Inferior parietal cortex (tissue), 1 donor: Measurements from ENCODE around the gene TBX21.
"Not testable (repeated sequence)": the region's sequence is repeated elsewhere in the genome, so short reads cannot be mapped to it uniquely, and the experiment has no call there.

ENCODE experiments used
- DNase-seq: peaks from one replicate; pipeline ENCODE4 v3.0.0-alpha.2; 2016; ENCODE audit errors: extremely low spot score

TBX21 gene

DNA sequence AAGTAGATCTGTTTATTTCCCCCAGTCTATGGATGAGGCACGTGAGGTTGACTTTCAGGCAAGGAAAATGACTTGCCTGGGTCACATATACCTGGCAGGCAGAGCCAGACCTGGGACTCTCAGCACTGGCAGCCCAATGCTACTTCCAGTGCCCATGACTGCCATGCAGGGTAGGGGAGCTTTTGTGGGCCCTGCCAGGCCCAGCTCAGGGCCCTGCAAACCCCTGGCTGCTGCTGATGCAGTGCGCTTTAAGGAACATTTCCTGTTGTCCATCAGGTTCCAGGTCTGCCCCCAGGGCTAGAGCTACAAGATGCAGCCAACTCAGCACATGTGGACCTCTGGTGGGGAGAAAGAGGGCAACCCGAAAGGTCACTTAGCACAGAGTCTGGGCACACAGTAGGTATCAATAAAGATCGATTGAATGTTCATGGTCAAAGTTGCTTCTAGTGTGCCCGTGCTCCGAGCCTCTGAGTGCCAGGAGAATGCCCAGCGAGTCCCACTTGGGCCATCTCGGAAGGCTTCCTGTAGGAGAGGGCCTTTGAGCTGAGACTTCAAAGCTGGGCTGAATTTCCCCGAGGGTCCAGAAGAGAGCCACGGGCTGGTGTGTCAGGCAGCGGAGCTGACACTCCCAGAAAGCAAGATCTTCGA is 513 bp upstream of the TBX21 start:
- DNase-seq = no peak

DNA sequence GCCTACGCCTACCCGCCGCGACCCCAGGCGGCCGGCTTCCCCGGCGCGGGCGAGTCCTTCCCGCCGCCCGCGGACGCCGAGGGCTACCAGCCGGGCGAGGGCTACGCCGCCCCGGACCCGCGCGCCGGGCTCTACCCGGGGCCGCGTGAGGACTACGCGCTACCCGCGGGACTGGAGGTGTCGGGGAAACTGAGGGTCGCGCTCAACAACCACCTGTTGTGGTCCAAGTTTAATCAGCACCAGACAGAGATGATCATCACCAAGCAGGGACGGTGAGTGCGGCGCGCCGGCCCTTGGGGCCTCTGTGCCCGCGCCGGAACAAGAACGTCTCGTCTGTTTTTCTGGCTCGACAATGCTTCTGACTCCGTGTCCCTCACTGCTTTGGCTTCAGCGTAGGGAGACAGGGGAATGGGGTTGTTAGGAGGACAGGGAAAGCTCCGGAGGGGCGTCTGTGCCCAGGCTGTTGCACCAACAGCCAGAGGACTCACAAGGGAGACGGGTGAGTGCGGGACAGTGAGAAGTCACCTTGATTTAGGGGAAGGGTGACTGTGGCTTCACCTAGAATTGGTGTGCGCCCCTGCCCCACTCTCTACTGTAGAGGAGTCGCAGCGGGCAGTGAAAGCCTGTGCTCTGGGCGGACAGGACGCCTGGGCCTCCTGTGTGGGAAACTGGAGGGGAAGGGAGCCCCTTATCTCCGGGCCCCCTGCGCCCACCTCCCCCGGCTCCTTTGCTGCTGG is 806 bp downstream of the TBX21 start:
- DNase-seq = no peak

DNA sequence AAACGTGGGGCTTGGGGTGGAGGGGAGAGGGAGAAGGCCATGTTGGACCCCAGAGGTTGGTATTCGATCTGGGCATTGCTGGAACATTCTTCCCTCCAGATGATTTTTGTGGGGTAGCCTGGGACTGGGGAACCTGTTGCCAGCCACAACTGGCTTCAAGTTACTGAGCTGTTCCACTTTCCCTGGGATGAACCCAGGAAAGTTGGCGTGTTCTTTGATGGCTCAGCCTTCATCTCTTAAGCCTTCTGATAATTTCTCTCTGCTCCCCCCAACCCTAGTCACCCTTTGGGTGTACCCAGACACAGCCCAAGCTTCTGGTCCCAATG is 2.1 kb downstream of the TBX21 start:
- no peak for DNase-seq

DNA sequence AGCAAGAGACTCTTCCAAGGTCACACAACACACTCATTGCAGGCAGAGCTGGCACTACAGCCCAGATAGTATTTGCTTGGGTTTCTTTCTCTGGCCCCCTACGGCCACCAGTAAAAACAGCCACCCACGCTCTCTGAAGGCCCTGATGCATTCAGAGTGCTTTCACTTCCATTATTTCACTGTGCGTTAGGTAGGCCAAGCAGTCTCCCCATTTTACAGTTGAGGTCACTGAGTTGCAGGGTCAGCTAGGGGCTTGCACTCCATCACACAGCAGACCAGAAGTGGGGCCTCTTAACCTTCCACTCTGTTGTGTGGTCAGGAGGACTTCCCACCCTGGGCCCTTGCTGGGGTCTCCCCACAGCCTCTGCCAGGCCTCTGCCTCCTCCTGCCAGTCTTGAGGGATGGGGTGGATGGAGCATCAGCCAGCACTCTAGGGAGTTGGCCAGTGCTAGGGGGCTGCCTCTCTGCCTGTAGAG is 2.5 kb downstream of the TBX21 start:
- DNase-seq = no peak

DNA sequence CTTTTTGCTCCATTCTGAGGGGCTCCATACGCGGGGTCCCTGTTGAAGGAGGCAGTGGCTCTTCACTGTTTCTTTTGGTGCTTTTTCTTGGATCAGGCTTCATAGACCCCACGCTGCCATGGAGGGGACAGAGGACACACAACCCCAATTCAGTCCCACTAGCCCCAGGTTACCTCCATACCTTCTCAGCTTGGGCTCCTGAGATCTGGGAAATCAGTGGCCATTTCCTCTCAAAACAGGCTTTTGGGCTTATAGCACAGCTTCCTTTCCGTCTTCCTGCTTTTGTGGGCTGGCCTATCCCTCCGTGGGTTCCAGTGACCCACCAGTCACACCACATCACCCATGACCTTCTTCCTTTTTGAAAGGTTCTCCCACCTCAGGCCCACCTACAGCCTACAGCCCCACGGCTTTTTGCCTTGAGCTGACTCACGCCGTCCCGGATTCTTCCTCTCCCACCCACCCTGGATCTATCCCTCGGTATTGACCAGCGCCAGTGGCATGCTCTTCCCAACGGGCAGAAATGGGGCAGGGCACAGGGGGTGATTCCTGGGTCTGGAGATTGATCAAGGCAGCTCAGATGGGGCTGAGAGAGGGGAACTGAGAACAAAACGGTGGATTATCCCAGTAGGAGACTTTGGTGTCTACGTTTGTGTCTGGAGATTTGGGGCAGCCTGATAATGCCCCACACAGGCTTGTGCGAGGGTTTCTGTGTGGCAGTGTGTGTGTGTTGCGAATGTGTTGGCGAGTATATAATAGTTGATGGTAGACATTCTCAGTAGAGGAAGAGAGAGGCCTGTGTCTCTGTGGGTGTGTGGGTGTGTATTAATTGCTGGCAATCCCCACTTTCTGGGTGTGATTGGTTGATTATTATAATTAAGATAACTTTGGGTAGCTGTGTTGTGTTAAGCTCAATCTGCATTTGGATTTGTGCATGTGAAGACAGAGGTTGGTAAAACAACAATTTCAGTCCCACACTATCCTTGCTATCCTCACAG is 3.8 kb downstream of the TBX21 start:
- DNase-seq = no peak

DNA sequence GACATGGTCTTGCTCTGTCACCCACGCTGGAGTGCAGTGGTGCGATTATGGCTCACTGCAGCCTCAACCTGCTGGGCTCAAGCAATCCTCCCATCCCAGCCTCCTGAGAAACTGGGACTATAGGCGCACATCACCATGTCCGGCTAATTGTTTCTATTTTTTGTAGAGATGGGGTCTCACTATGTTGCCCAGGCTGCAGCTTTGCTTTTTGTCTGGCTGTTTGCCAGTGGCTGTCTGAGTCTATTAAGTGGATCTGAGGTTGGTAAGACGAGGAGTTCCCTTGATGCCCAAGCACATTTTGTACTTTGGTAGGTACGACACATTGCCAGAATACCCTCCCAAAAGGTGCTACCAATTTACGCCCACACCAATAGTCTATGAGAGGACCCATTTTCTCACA is 5.1 kb downstream of the TBX21 start:
- DNase-seq = no peak

DNA sequence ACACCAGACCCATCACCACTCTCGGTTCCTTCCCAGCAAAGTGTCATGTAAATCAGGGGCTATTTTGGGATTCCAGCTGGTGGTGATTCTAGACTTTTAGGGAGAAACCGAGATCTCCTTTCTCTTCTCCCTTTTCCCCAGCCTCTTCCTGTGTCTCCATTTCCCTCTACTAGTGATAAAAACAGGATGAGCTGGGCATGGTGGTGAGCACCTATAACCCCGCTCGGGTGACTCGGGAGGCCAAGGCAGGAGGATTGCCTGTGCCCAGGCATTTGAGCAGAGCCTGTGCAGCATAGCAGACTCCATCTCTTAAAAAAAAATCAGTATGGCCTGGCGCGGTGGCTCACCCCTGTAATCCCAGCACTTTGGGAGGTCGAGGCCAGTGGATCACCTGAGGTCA is 6.1 kb downstream of the TBX21 start:
- DNase-seq = no peak

DNA sequence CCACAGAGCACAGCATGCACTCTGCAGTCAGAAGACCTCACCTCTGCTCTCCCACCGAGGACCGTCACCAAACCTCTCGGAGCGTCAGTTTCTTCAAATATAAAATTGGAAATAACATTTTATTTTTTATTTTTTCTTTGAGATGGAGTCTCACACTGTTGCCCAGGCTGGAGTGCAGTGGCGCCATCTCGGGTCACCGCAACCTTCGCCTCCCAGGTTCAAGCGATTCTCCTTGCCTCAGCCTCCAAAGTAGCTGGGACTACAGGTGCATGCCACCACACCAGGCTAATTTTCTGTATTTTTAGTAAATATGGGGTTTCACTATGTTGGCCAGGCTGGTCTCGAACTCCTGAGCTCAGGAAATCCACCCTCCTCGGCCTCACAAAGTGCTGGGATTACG is 6.9 kb downstream of the TBX21 start:
- DNase-seq = not testable (repeated sequence)

DNA sequence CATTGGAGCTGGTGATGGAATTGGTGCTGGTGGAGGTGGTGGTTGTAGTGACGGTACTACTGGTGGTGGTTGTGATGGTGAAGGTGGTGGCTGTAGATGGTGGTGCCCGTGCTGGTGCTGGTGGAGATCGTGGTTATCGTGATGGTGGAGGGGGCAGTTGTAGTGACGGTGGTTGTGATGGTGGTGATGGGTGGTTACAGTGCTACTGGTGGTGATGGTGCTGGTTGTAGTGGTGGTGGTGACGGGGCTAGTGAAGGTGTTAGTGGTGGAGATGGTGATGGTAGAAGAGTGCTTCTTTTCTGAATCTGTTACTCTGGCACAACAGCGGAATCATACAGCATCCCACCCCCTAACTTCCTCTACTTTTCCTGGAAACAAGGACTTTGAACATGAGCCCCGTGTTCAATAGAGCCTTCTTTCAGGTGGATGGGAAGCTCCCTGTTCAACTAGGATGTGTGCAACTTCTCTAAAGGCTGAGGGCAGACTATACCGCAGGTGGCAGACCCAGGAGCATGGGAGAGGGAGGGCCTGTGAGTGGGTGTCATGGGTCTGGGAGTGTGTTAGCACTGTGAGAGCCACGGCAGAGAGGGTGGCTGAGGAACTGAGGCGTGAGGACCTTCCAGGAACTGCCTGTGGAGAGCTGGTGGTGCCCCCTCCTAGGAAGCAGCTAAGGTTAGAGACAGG is 8.2 kb downstream of the TBX21 start:
- DNase-seq = no peak

DNA sequence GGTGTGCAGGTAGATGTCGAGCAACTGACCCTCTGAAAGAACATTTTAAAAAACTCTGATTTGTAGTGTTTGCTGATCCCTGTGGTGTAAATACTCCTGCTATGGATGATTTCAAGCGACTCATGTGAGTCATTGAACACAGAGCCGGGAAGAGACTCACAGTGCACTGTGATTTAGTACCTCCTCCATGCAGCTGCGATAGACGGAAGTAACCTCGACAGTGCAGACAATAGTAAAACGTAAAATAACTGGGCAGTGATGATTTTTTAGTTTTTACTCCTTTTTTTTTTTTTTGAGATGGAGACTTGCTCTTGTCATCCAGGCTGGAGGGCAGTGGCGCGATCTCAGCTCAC is 8.7 kb downstream of the TBX21 start:
- DNase-seq = no peak

DNA sequence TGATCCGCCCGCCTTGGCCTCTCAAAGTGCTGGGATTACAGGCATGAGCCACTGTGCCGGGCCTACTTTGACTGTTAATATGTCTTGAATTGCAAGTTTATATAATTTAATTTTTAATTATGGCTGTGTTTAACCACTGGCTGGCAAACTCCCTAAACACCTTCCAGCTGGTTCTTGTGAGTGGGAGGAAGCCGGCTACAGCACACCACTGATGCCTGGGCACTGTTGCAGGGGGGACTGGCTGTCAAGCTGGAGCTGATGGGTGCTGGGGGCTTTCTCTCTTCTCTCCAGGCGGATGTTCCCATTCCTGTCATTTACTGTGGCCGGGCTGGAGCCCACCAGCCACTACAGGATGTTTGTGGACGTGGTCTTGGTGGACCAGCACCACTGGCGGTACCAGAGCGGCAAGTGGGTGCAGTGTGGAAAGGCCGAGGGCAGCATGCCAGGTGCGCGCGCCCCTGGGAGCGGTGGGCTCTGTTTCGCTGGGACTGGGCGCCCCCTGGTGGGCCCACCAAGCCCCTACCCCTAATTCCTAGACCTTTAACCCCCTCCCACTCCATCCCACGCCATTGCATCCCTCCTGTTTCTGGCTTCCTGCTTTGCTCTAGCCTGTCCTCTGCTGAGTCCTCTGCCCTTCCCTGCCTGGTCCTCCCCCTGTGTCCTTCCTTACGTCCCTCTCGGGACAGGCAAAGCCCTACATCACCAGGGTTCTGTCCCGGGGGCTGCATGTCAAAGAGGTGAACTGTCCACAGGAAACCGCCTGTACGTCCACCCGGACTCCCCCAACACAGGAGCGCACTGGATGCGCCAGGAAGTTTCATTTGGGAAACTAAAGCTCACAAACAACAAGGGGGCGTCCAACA is 9.5 kb downstream of the TBX21 start:
- DNase-seq = no peak

DNA sequence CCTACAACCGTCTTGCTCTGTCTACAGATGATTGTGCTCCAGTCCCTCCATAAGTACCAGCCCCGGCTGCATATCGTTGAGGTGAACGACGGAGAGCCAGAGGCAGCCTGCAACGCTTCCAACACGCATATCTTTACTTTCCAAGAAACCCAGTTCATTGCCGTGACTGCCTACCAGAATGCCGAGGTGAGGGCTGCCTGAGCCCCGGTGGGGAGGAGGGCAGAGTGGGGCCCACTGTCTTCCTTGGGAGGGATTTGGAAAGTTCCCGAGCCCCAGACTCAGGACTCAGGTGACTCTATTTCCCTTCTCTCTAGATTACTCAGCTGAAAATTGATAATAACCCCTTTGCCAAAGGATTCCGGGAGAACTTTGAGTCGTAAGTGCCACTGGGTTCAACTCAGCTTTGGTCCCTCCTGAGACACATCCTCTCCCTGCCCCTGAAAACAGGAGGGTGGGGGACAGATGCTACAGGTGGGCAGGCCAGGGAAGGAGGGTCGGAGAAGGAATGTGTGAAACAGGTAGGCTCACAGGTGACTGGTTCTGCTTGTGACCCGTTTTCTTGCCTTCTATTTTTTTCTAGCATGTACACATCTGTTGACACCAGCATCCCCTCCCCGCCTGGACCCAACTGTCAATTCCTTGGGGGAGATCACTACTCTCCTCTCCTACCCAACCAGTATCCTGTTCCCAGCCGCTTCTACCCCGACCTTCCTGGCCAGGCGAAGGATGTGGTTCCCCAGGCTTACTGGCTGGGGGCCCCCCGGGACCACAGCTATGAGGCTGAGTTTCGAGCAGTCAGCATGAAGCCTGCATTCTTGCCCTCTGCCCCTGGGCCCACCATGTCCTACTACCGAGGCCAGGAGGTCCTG is 11.4 kb downstream of the TBX21 start:
- no peak for DNase-seq

DNA sequence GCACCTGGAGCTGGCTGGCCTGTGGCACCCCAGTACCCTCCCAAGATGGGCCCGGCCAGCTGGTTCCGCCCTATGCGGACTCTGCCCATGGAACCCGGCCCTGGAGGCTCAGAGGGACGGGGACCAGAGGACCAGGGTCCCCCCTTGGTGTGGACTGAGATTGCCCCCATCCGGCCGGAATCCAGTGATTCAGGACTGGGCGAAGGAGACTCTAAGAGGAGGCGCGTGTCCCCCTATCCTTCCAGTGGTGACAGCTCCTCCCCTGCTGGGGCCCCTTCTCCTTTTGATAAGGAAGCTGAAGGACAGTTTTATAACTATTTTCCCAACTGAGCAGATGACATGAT is 12.0 kb downstream of the TBX21 start:
- no peak for DNase-seq

DNA sequence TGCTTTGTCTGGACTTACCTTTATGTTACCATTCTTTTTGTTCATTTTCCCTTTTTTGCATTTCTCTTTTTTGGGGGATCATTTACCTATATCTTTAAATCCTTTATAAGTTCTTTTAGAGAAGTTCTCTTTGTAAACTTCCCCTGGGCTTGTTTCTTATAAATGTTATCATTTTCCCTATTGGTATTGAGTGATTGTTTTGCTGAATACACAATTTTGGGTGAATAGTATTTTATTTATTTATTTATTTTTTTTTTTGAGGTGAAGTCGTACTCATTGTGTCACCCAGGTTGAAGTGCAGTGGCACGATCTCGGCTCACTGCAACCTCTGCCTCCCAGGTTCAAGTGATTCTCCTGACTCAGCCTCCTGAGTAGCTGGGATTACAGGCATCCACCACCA is 18.4 kb downstream of the TBX21 start:
- no peak for DNase-seq

DNA sequence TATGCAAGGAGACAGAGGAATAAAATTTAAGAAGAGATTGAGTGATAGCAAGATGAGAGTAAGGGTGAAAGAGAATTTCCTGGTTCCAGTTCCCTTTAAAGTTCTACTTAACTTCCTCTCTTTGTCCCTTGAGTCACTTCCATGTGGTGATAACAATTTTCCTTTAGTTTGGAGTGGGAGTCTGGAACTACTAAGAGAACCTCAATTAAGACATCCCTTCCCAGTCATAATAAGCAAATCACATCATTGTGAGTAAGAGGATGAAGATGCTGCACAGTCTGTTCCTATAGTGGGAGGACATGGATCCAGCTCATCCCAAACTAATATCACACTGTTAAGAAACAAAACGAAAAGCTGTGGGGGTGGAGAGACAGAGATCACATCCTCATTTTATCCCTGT is 24.4 kb downstream of the TBX21 start:
- DNase-seq = no peak

DNA sequence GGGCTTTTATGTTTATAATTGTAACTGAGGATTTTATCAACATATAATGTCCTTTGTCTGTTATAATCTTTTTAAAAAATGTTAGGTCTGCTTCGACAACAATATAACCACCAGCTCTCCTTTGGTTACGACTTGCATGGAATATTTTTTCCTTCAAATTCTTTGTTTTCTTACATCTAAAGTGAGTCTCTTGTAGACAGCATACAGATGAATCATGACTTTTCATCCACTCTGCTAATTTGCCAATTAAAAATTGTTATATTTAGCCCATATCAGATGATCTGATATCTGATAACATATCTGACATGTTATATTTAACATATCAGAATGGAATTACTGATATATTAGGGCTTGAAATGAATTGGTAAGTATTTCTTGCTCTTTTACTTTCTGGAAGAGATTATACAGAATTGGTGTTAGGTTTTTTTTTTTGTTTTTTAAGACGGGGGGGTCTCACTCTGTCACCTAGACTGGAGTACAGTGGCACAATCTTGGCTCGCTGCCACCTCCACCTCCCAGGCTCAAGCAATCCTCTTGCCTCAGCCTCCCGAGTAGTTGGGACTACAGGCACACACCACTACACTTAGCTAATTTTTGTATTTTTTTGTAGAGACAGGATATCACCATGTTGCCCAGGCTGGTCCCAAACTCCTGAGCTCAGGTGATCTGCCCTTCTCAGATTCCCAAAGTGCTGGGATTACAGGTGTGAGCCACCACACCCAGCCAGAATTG is 27.5 kb downstream of the TBX21 start:
- no peak for DNase-seq

DNA sequence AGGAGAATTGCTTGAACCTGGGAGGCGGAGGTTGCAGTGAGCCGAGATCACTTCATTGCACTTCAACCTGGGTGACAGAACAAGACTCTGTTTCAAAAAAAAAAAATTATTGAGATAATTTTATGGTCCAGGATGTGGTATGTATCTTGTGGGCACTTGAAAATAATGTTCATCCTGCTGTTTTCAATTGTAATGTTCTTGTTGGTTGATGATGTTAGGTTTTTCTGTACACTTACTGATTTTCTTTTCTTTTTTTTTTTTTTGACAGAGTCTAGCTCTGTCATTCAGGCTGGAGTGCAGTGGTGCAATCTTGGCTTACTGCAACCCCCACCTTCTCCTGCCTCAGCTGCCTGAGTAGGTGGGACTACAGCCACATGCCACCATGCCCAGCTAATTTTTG is 29.7 kb downstream of the TBX21 start:
- no peak for DNase-seq

DNA sequence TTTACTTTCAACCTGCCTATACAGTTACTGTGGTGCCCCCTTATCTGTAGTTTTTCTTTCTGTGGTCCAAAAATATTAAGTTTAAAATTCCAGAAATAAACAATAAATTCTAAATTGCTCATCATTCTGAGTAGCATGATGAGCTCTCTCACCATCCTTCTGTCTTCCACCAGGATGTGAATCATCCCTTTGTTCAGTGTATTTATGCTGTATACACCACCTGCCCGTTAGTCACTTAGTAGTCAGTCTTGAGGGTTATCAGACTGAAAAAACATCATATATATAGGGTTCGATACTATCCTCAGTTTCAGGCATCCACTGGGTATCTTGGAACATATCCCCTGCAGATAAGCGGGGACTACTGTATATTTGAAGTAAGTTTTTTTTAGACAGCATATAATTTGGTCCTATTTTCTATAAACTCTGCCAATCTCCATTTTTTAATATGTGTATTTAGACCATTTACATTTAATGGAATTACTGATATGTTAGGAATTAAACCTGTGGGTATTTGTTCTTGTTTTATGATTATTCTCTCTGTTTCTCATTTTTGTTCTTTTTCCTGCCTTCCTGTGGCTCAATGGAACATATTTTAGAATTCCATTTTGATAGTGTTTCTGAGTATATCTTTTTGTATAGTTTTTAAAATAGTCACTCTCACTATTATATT is 31.0 kb downstream of the TBX21 start:
- DNase-seq = no peak

DNA sequence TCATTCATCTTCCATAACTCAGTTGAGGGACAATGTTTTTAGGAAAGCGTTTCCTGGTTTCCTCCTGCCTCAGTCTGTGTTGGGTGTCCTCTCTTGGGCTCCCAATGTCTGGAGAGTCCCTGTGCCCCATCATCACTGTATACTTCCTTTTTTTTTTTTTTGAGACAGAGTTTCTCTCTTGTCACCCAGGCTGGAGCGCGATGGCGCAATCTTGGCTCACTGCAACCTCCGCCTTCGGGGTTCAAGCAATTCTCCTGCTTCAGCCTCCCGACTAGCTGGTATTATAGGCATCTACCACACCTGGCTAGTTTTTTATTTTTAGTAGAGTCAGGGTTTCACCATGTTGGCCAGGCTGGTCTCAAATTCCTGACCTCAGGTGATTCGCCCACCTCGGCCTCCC is 40.6 kb downstream of the TBX21 start:
- not testable (repeated sequence) for DNase-seq
